ENCODE data around the gene TMEM91.

GRCh38 chr19:41364524-41365391 is 11.6 kb upstream of the TMEM91 start:
- TF ChIP-seq EZH2 (IDR thresholded peaks at IDR 0.05) (no peak), CTCF (IDR thresholded peaks at IDR 0.05) (no peak)

Measured in neural progenitor cell (in vitro differentiated cells).